GM12878 (cell line): ENCODE measurements around the gene IL10. TPM values are rescaled to one million over a fixed set of nuclear protein-coding genes. Genes with fewer than 3 reads are reported as not detected.

Experiments
- BRCA1 ChIP-seq: IDR thresholded peaks from 2 replicates; pipeline ENCODE4 v1.6.1; 2011; ENCODE audit warnings: low read depth, low read length, improper control_type of control experiment
- CEBPZ ChIP-seq: fragments of 150-350 bp; IDR thresholded peaks from 2 replicates; pipeline ENCODE4 v1.6.1; 2016; ENCODE audit warnings: low read depth, low read length
- E4F1 ChIP-seq: fragments of 450-650 bp; IDR thresholded peaks from 2 replicates; pipeline ENCODE4 v1.6.1; 2018; ENCODE audit warnings: borderline replicate concordance, mild to moderate bottlenecking; ENCODE audit not compliant: partially characterized antibody
- EGR1 ChIP-seq, 2 experiments: IDR thresholded peaks; 1 replicate in 1 of 2; 2 replicates in 1 of 2; pipeline ENCODE4 v1.6.1; 2011 to 2012; ENCODE audit warnings: low read depth in 2 of 2, low read length in 2 of 2, borderline replicate concordance in 1 of 2, mild to moderate bottlenecking in 1 of 2, moderate library complexity in 1 of 2
- FOXK2 ChIP-seq: fragments of 450-650 bp; IDR thresholded peaks from 2 replicates; pipeline ENCODE4 v1.6.1; 2017; ENCODE audit warnings: mild to moderate bottlenecking, moderate library complexity
- HCFC1 ChIP-seq: fragments of 150-350 bp; IDR thresholded peaks from 2 replicates; pipeline ENCODE4 v1.6.1; 2014; ENCODE audit warnings: low read length
- KAT2A ChIP-seq: conservative IDR thresholded peaks from 2 replicates; pipeline ENCODE4 v1.6.1; 2011; ENCODE audit warnings: low read depth, low read length; ENCODE audit not compliant: control insufficient read depth
- MEF2B ChIP-seq: fragments of 450-650 bp; IDR thresholded peaks from 2 replicates; pipeline ENCODE4 v1.6.1; 2018; ENCODE audit warnings: mild to moderate bottlenecking, moderate library complexity; ENCODE audit not compliant: partially characterized antibody, poor library complexity, severe bottlenecking
- MTA2 ChIP-seq: fragments of 450-650 bp; IDR thresholded peaks from 2 replicates; pipeline ENCODE4 v1.6.1; 2016; ENCODE audit warnings: low read depth, mild to moderate bottlenecking, moderate library complexity
- MXI1 ChIP-seq: fragments of 150-350 bp; IDR thresholded peaks from 2 replicates; pipeline ENCODE4 v1.6.1; 2011; ENCODE audit warnings: low read depth, mild to moderate bottlenecking, inconsistent platforms, low read length, improper control_type of control experiment
- MYB ChIP-seq: fragments of 150-350 bp; IDR thresholded peaks from 2 replicates; pipeline ENCODE4 v1.6.1; 2014; ENCODE audit warnings: mild to moderate bottlenecking, low read depth, low read length, borderline replicate concordance
- RELA ChIP-seq: fragments of 450-650 bp; IDR thresholded peaks from 2 replicates; pipeline ENCODE4 v1.8.0; 2014; ENCODE audit warnings: borderline replicate concordance; ENCODE audit not compliant: partially characterized antibody
- TBL1XR1 ChIP-seq: IDR thresholded peaks from 2 replicates; pipeline ENCODE4 v1.6.1; 2012; ENCODE audit warnings: low read depth, low read length, improper control_type of control experiment
- TCF7 ChIP-seq: IDR thresholded peaks from 2 replicates; pipeline ENCODE4 v1.6.1; 2014; ENCODE audit warnings: antibody characterized with exemption, borderline replicate concordance
- USF2 ChIP-seq: IDR thresholded peaks from 2 replicates; pipeline ENCODE4 v1.6.1; 2011; ENCODE audit warnings: low read depth, low read length, improper control_type of control experiment, borderline replicate concordance
- polyA plus RNA-seq, 11 experiments: library from polyadenylated mRNA; depleted of rRNA in 4 of 11; unstranded in 6 of 11; stranded (reverse) in 5 of 11; fragments of >200 nt; fragmentation: Nextera tagmentation in 4 of 11; fragmentation: Illumina TruSeq in 1 of 11; extraction: Ambion mirVana in 4 of 11; extraction: Trizol in 1 of 11; gene quantifications; 1 replicate in 1 of 11; 2 replicates in 10 of 11; pipeline versions ENCODE4 v1.2.1 to v1.2.3, GENCODE V29; 2011 to 2016; ENCODE audit warnings: inconsistent platforms in 2 of 11, missing spikeins in 2 of 11, low read depth in 1 of 11
- total RNA-seq, 4 experiments: library from RNA; depleted of rRNA in 3 of 4; stranded (reverse); fragments of >200 nt in 3 of 4; fragmentation: Illumina TruSeq in 1 of 4; extraction: Trizol in 1 of 4; gene quantifications; 2 replicates each; pipeline versions ENCODE4 v1.2.1 to v1.2.3, GENCODE V29; 2013 to 2021
- TF ChIP-seq, protein P1 (sequence below): IDR thresholded peaks from 2 replicates; pipeline ENCODE4 v1.6.1; 2011; ENCODE audit warnings: low read depth, mild to moderate bottlenecking, low read length, moderate library complexity, borderline replicate concordance; ENCODE audit errors: extremely low read depth
- TF ChIP-seq, protein P2 (sequence below): fragments of 450-650 bp; IDR thresholded peaks from 2 replicates; pipeline ENCODE4 v1.6.1; 2016; ENCODE audit warnings: mild to moderate bottlenecking
- TF ChIP-seq, protein P3 (sequence below), 3 experiments: IDR thresholded peaks in 2 of 3; conservative IDR thresholded peaks in 1 of 3; 2 replicates each; pipeline ENCODE4 v1.5.1; 2011; ENCODE audit warnings: low read depth in 3 of 3, low read length in 3 of 3, mild to moderate bottlenecking in 3 of 3, control low read depth in 2 of 3, moderate library complexity in 2 of 3, inconsistent platforms in 1 of 3, mixed read lengths in 1 of 3; ENCODE audit not compliant: control insufficient read depth in 2 of 3, insufficient read depth in 1 of 3; ENCODE audit errors: extremely low read depth in 1 of 3

IL10 gene
- total and polyA plus RNA-seq, 10 of the 15 experiments (the other 5 are each of a cell fraction or from before 2014, with no cell fraction given) = 0.34 to 5.0 (median 1.1) TPM

DNA sequence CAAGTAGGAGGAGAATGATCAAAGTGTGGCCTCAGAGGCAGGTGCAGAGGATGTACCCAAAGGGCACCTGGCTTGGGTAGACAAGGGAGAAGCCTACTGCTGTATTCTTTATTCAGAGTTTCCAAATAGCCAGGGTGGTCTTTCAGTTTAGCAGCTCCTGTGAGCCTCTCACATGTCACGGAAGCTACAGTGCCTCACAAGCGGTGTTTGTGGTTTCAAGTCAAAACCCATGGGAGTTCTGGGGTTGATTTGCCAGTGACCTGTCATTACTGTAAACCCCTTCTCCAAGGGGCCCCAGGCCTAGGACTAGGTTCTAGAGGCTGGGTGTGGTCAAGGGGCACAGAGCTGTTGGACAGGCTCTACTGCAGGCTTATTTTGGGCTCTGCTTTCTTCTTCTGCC is 10.2 kb upstream of the IL10 start (continued):
- TF ChIP-seq CEBPZ (no peak), RELA (no peak), MXI1 (no peak), FOXK2 (no peak), E4F1 (no peak), USF2 (no peak), MEF2B (peak; percentile 97), TCF7 (no peak), HCFC1 (no peak), KAT2A (no peak), MTA2 (peak; percentile 85), EGR1 (IDR thresholded peaks at IDR 0.05; ENCODE audit: borderline replicate concordance in 1 of 2, low read depth in 2 of 2, low read length in 2 of 2) (no peak), BRCA1 (no peak), MYB (no peak), TBL1XR1 (peak; percentile 77; the same call in 1 of the 2 replicates)
- TF ChIP-seq, protein P1, sequence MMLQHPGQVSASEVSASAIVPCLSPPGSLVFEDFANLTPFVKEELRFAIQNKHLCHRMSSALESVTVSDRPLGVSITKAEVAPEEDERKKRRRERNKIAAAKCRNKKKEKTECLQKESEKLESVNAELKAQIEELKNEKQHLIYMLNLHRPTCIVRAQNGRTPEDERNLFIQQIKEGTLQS = no peak
- TF ChIP-seq, protein P2, sequence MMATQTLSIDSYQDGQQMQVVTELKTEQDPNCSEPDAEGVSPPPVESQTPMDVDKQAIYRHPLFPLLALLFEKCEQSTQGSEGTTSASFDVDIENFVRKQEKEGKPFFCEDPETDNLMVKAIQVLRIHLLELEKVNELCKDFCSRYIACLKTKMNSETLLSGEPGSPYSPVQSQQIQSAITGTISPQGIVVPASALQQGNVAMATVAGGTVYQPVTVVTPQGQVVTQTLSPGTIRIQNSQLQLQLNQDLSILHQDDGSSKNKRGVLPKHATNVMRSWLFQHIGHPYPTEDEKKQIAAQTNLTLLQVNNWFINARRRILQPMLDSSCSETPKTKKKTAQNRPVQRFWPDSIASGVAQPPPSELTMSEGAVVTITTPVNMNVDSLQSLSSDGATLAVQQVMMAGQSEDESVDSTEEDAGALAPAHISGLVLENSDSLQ = peak; percentile 64
- TF ChIP-seq, protein P3, sequence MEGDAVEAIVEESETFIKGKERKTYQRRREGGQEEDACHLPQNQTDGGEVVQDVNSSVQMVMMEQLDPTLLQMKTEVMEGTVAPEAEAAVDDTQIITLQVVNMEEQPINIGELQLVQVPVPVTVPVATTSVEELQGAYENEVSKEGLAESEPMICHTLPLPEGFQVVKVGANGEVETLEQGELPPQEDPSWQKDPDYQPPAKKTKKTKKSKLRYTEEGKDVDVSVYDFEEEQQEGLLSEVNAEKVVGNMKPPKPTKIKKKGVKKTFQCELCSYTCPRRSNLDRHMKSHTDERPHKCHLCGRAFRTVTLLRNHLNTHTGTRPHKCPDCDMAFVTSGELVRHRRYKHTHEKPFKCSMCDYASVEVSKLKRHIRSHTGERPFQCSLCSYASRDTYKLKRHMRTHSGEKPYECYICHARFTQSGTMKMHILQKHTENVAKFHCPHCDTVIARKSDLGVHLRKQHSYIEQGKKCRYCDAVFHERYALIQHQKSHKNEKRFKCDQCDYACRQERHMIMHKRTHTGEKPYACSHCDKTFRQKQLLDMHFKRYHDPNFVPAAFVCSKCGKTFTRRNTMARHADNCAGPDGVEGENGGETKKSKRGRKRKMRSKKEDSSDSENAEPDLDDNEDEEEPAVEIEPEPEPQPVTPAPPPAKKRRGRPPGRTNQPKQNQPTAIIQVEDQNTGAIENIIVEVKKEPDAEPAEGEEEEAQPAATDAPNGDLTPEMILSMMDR (IDR thresholded peaks at IDR 0.05 in 2 of 3, conservative IDR thresholded peaks at IDR 0.05 in 1 of 3; ENCODE audit: control insufficient read depth in 2 of 3, extremely low read depth in 1 of 3, insufficient read depth in 1 of 3, low read depth in 3 of 3, low read length in 3 of 3) = no peak
